Pancreas (tissue), 10 donors: ENCODE results near the gene DNAH7. TPM values are rescaled to one million over a fixed set of nuclear protein-coding genes. Genes with fewer than 3 reads are reported as not detected.

Source experiments
- ATAC-seq, 4 donors: fragments of 200-7000 bp; cut with Tn5 transposase; one replicate each; pipeline versions ENCODE4 v1.8.0 to v1.9.1; 2020; ENCODE audit warnings: mild to moderate bottlenecking in 4 of 4, moderate library complexity in 4 of 4
- DNase-seq, 6 donors: peaks; one replicate each; pipeline ENCODE4 v3.0.0-alpha.2; 2020
- FAIRE-seq: peaks from 2 replicates; lab custom pipeline; 2012; peaks lifted over from hg19 to GRCh38; lab: Jason Lieb, UNC
- H3K27ac ChIP-seq, 4 donors: fragments of 200-600 bp; sonication (generic); 1 replicate in 3 of 4; 2 replicates in 1 of 4; pipeline versions ENCODE4 v1.5.0 to v1.8.0; 2020
- H3K27me3 ChIP-seq, 4 donors: fragments of 200-600 bp; one replicate each; pipeline ENCODE4 v1.8.0; 2021
- H3K36me3 ChIP-seq, 3 donors: fragments of 200-600 bp; sonication (generic) in 1 of 3; one replicate each; pipeline versions ENCODE4 v1.5.0 to v1.8.0; 2020 to 2021
- H3K4me1 ChIP-seq, 3 donors: fragments of 200-600 bp; one replicate each; pipeline ENCODE4 v1.8.0; 2021
- H3K4me3 ChIP-seq, 4 donors: fragments of 200-600 bp; sonication (generic) in 2 of 4; one replicate each; pipeline versions ENCODE4 v1.5.0 to v1.8.0; 2020 to 2021
- H3K9me3 ChIP-seq, 4 donors: fragments of 200-600 bp; one replicate each; pipeline ENCODE4 v1.8.0; 2021
- CTCF ChIP-seq, 4 donors: fragments of 200-600 bp; sonication (generic) in 3 of 4; IDR thresholded peaks; one replicate each; pipeline versions ENCODE4 v1.5.0 to v1.8.0; 2021; ENCODE audit warnings: antibody characterized with exemption in 4 of 4
- WGBS, 2 donors: extraction: QIAGEN DNeasy Blood & Tissue Kit; methylation state at CpG; one replicate each; pipeline ENCODE4 v1.1.7; 2013; 5-methylcytosine and 5-hydroxymethylcytosine counted together
- intact Hi-C, 3 donors: fragments of 100-400 bp; cut with DNase I; formaldehyde crosslinking; loops; one replicate each; pipeline versions ENCODE4 v1.11.1 to v1.14.2; 2022
- polyA plus RNA-seq, 2 donors: library from polyadenylated mRNA; stranded (reverse); fragments of 200-250 nt; gene quantifications; one replicate each; pipeline ENCODE4 v1.2.3, GENCODE V29; 2013
- total RNA-seq, 6 donors: library from RNA; stranded (reverse); fragmentation: NEBNext Ultra II Directional in 4 of 6; extraction: Animal tissue kit (Norgen Biotek cat#: 25700) in 4 of 6; gene quantifications; one replicate each; pipeline versions ENCODE4 v1.2.1 to v1.2.4, GENCODE V29; 2021 to 2023
- donor health status: healthy with polysubstance abuse.
- donor health status: DM: no; HTN: no; CAD: no; lungs with moderate emphysema.
- donor health status: DM: no; HTN: no; CAD: no.
- donor health status: control.
- donor health status: control.
- donor health status: Bipolar disorder and iron deficiency.
- donor health status: DM: yes; HTN: yes; CAD: no.
- donor health status: DM: no; HTN: no; CAD: no.
- donor health status: DM: no; HTN: no; CAD: no.
- donor health status: DM: yes; HTN: yes; CAD: no.

DNAH7 gene
- total and polyA plus RNA-seq, 8 donors: 1.6 to 7.0 (median 3.9) TPM

- H3K27ac ChIP-seq: no peak overlapping the region
- no peaks in the 10 kb centered on the region for H3K9me3 ChIP-seq
- intact Hi-C loops: no loop called here
- FAIRE-seq (no peak), DNase-seq (no peak), ATAC-seq (no peak)
- no peak overlapping the region for H3K4me3 ChIP-seq
- H3K27me3 ChIP-seq: no peaks in the 10 kb centered on the region
- no peaks in the 10 kb centered on the region for H3K4me1 ChIP-seq
- WGBS, 2 donors: 85 to 98% methylated on average over 1 of the region's 1 CpG
- TF ChIP-seq CTCF (IDR thresholded peaks at IDR 0.05): no peak
- H3K36me3 ChIP-seq: no peaks in the 10 kb centered on the region
Measured at GRCh38 chr2:195735347-195735746, 333.3 kb downstream of the DNAH7 start.

- ATAC-seq: no peak
- WGBS, 2 donors: 77 to 79% methylated on average over 2 of the region's 2 CpGs
- H3K4me3 ChIP-seq: no peak overlapping the region
- no peaks in the 10 kb centered on the region for H3K27me3 ChIP-seq
- no peaks in the 10 kb centered on the region for H3K4me1 ChIP-seq
- no peak for FAIRE-seq
- intact Hi-C loops: no loop called here
- no peaks in the 10 kb centered on the region for H3K9me3 ChIP-seq
- TF ChIP-seq CTCF (IDR thresholded peaks at IDR 0.05): no peak
- H3K36me3 ChIP-seq: no peaks in the 10 kb centered on the region
- no peak overlapping the region for H3K27ac ChIP-seq
- no peak for DNase-seq
Measured at GRCh38 chr2:195734931-195735330, 333.7 kb downstream of the DNAH7 start.

GRCh38 chr2:195734395-195734794 is 334.2 kb downstream of the DNAH7 start:
- H3K27me3 ChIP-seq: no peaks in the 10 kb centered on the region
- no peak overlapping the region for H3K27ac ChIP-seq
- H3K4me3 ChIP-seq: no peak overlapping the region
- TF ChIP-seq CTCF (IDR thresholded peaks at IDR 0.05): no peak
- DNase-seq (no peak), ATAC-seq (no peak), FAIRE-seq (no peak)
- H3K4me1 ChIP-seq: no peaks in the 10 kb centered on the region
- H3K9me3 ChIP-seq: no peaks in the 10 kb centered on the region
- no peaks in the 10 kb centered on the region for H3K36me3 ChIP-seq
- intact Hi-C loops: no loop called here
- 91 to 92% methylated on average over 6 of the region's 6 CpGs for WGBS, 2 donors

GRCh38 chr2:195733831-195734230 is 334.8 kb downstream of the DNAH7 start:
- DNase-seq (no peak), FAIRE-seq (no peak), ATAC-seq (no peak)
- intact Hi-C loops: no loop called here
- Histone ChIP-seq H3K27me3 (no peaks in the 10 kb centered on the region), H3K4me3 (no peak overlapping the region), H3K36me3 (no peaks in the 10 kb centered on the region), H3K9me3 (no peaks in the 10 kb centered on the region), H3K4me1 (no peaks in the 10 kb centered on the region), H3K27ac (no peak overlapping the region)
- TF ChIP-seq CTCF (IDR thresholded peaks at IDR 0.05): no peak

- TF ChIP-seq CTCF (IDR thresholded peaks at IDR 0.05): no peak
- intact Hi-C loops: no loop called here
- no peaks in the 10 kb centered on the region for H3K9me3 ChIP-seq
- no peaks in the 10 kb centered on the region for H3K27me3 ChIP-seq
- DNase-seq: no peak
- H3K36me3 ChIP-seq: no peaks in the 10 kb centered on the region
- ATAC-seq: no peak
- no peaks in the 10 kb centered on the region for H3K4me1 ChIP-seq
- no peak for FAIRE-seq
- no peak overlapping the region for H3K4me3 ChIP-seq
- 85 to 91% methylated on average over 1 of the region's 1 CpG for whole genome bisulfite sequencing, 2 donors
- H3K27ac ChIP-seq: no peak overlapping the region
Measured at GRCh38 chr2:195732574-195732973, 336.1 kb downstream of the DNAH7 start.
